ENCODE data around the gene ECE2. TPM values are rescaled to one million over a fixed set of nuclear protein-coding genes. Genes with fewer than 3 reads are reported as not detected.

The ECE2 gene
- total and polyA plus RNA-seq, 2 experiments from 2014 or later: not detected

- TF ChIP-seq EZH2 (IDR thresholded peaks at IDR 0.05; ENCODE audit: borderline replicate concordance) (no peak), EZH2phosphoT487 (IDR thresholded peaks at IDR 0.05; ENCODE audit: low read depth, severe bottlenecking, unreplicated experiment) (no peak)
- TF ChIP-seq, protein P1, sequence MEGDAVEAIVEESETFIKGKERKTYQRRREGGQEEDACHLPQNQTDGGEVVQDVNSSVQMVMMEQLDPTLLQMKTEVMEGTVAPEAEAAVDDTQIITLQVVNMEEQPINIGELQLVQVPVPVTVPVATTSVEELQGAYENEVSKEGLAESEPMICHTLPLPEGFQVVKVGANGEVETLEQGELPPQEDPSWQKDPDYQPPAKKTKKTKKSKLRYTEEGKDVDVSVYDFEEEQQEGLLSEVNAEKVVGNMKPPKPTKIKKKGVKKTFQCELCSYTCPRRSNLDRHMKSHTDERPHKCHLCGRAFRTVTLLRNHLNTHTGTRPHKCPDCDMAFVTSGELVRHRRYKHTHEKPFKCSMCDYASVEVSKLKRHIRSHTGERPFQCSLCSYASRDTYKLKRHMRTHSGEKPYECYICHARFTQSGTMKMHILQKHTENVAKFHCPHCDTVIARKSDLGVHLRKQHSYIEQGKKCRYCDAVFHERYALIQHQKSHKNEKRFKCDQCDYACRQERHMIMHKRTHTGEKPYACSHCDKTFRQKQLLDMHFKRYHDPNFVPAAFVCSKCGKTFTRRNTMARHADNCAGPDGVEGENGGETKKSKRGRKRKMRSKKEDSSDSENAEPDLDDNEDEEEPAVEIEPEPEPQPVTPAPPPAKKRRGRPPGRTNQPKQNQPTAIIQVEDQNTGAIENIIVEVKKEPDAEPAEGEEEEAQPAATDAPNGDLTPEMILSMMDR (IDR thresholded peaks at IDR 0.05; ENCODE audit: poor library complexity): no peak
- H3K9me2 ChIP-seq (replicated peaks; ENCODE audit: insufficient read depth): no peaks in the 10 kb centered on the region
- no peak overlapping the region for H2AFZ ChIP-seq
- H4K20me1 ChIP-seq (ENCODE audit: insufficient read depth, poor library complexity, severe bottlenecking): no peaks in the 10 kb centered on the region
- H3K4me1 ChIP-seq (ENCODE audit: insufficient read depth): no peaks in the 10 kb centered on the region
- no peaks in the 10 kb centered on the region for H3K27me3 ChIP-seq
- no peaks in the 10 kb centered on the region for H3K79me2 ChIP-seq
- no peak overlapping the region for H3K4me3 ChIP-seq
- no peaks in the 10 kb centered on the region for H3K36me3 ChIP-seq (replicated peaks; ENCODE audit: insufficient read depth, low read depth)
- no peak overlapping the region for H3K27ac ChIP-seq
- no peak for DNase-seq (ENCODE audit: low spot score)
- no peaks in the 10 kb centered on the region for H3K9me3 ChIP-seq (ENCODE audit: low read depth)
- no peak overlapping the region for H3K4me2 ChIP-seq
- WGBS (ENCODE audit: low lambda C conversion rate, missing lambda C conversion rate): 95% methylated on average over 8 of the region's 8 CpGs
Measured at GRCh38 chr3:184239221-184239620, 36.6 kb upstream of the ECE2 start.

GRCh38 chr3:184239708-184240107 lies 36.1 kb upstream of the ECE2 start:
- Histone ChIP-seq H3K4me3 (no peak overlapping the region), H2AFZ (no peak overlapping the region), H3K79me2 (no peaks in the 10 kb centered on the region), H3K4me1 (ENCODE audit: insufficient read depth) (no peaks in the 10 kb centered on the region), H3K9me2 (replicated peaks; ENCODE audit: insufficient read depth) (no peaks in the 10 kb centered on the region), H3K27ac (no peak overlapping the region), H3K27me3 (no peaks in the 10 kb centered on the region), H3K36me3 (replicated peaks; ENCODE audit: insufficient read depth, low read depth) (no peaks in the 10 kb centered on the region), H3K4me2 (no peak overlapping the region), H3K9me3 (ENCODE audit: low read depth) (no peaks in the 10 kb centered on the region), H4K20me1 (ENCODE audit: insufficient read depth, poor library complexity, severe bottlenecking) (no peaks in the 10 kb centered on the region)
- 83% methylated on average over 6 of the region's 7 CpGs for WGBS (ENCODE audit: low lambda C conversion rate, missing lambda C conversion rate)
- no peak for DNase-seq (ENCODE audit: low spot score)
- TF ChIP-seq EZH2phosphoT487 (IDR thresholded peaks at IDR 0.05; ENCODE audit: low read depth, severe bottlenecking, unreplicated experiment) (no peak), EZH2 (IDR thresholded peaks at IDR 0.05; ENCODE audit: borderline replicate concordance) (no peak)
- TF ChIP-seq, protein P1 (IDR thresholded peaks at IDR 0.05; ENCODE audit: poor library complexity): no peak

- no peaks in the 10 kb centered on the region for H3K9me2 ChIP-seq (replicated peaks; ENCODE audit: insufficient read depth)
- H3K4me2 ChIP-seq: no peak overlapping the region
- H3K36me3 ChIP-seq (replicated peaks; ENCODE audit: insufficient read depth, low read depth): no peaks in the 10 kb centered on the region
- no peak overlapping the region for H2AFZ ChIP-seq
- no peaks in the 10 kb centered on the region for H3K27me3 ChIP-seq
- no peaks in the 10 kb centered on the region for H3K4me1 ChIP-seq (ENCODE audit: insufficient read depth)
- no peaks in the 10 kb centered on the region for H4K20me1 ChIP-seq (ENCODE audit: insufficient read depth, poor library complexity, severe bottlenecking)
- H3K9me3 ChIP-seq (ENCODE audit: low read depth): no peaks in the 10 kb centered on the region
- TF ChIP-seq EZH2phosphoT487 (IDR thresholded peaks at IDR 0.05; ENCODE audit: low read depth, severe bottlenecking, unreplicated experiment): no peak
- TF ChIP-seq, protein P1 (IDR thresholded peaks at IDR 0.05; ENCODE audit: poor library complexity): no peak
- no peak overlapping the region for H3K27ac ChIP-seq
- WGBS (ENCODE audit: low lambda C conversion rate, missing lambda C conversion rate): 92% methylated on average over 4 of the region's 4 CpGs
- no peak for DNase-seq (ENCODE audit: low spot score)
- no peaks in the 10 kb centered on the region for H3K79me2 ChIP-seq
- H3K4me3 ChIP-seq: no peak overlapping the region
Measured at GRCh38 chr3:184240384-184241140, 35.3 kb upstream of the ECE2 start.

All from hepatocyte (in vitro differentiated cells).